ENCODE results near the gene GJB1. TPM values are rescaled to one million over a fixed set of nuclear protein-coding genes. Genes with fewer than 3 reads are reported as not detected.

The GJB1 gene
- total and polyA plus RNA-seq, 2 donors (not counting 1 experiment from before 2014, with no cell fraction given): not detected

- H3K36me3 ChIP-seq (replicated peaks in 1 of 2; ENCODE audit: control extremely low read depth in 1 of 2, control insufficient read depth in 1 of 2, extremely low read depth in 1 of 2, insufficient read depth in 2 of 2, low read length in 1 of 2): no peaks in the 10 kb centered on the region
- Mint-ChIP-seq H3K4me3 (no peak overlapping the region), H3K27me3 (no peaks in the 10 kb centered on the region), H3K4me1 (no peaks in the 10 kb centered on the region), H3K27ac (no peak overlapping the region), H3K9me3 (ENCODE audit: insufficient read depth) (no peaks in the 10 kb centered on the region)
- H3K4me1 ChIP-seq (ENCODE audit: control insufficient read depth in 2 of 2, insufficient read depth in 2 of 2, low read length in 2 of 2): no peaks in the 10 kb centered on the region
- DNase-seq (no peak), ATAC-seq (ENCODE audit: low read depth) (no peak)
- intact Hi-C loops (cut with micrococcal nuclease): no loop called here
- H3K79me2 ChIP-seq (ENCODE audit: control insufficient read depth, insufficient read depth, low read length): no peaks in the 10 kb centered on the region
- no peaks in the 10 kb centered on the region for H3K27me3 ChIP-seq (replicated peaks in 1 of 4; ENCODE audit: control extremely low read depth in 1 of 4, control insufficient read depth in 3 of 4, insufficient read depth in 4 of 4, low read length in 3 of 4)
- no peak overlapping the region for H3K27ac ChIP-seq (ENCODE audit: low read length in 2 of 2)
- ChIA-PET POLR2A (no interaction called here), CTCF (interaction anchor here (0.6 kb wide), 1 partner anchor 9 kb away, joined by 5 read pairs; no protein-coding TSS in a partner anchor)
- no peak for TF ChIP-seq EZH2 (IDR thresholded peaks at IDR 0.05; ENCODE audit: borderline replicate concordance, insufficient read depth, low read depth, low read length, poor library complexity, severe bottlenecking)
- TF ChIP-seq, protein P1, sequence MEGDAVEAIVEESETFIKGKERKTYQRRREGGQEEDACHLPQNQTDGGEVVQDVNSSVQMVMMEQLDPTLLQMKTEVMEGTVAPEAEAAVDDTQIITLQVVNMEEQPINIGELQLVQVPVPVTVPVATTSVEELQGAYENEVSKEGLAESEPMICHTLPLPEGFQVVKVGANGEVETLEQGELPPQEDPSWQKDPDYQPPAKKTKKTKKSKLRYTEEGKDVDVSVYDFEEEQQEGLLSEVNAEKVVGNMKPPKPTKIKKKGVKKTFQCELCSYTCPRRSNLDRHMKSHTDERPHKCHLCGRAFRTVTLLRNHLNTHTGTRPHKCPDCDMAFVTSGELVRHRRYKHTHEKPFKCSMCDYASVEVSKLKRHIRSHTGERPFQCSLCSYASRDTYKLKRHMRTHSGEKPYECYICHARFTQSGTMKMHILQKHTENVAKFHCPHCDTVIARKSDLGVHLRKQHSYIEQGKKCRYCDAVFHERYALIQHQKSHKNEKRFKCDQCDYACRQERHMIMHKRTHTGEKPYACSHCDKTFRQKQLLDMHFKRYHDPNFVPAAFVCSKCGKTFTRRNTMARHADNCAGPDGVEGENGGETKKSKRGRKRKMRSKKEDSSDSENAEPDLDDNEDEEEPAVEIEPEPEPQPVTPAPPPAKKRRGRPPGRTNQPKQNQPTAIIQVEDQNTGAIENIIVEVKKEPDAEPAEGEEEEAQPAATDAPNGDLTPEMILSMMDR (IDR thresholded peaks at IDR 0.05): no peak
- H2AFZ ChIP-seq (ENCODE audit: insufficient read depth, low read depth, low read length, poor library complexity, severe bottlenecking): no peak overlapping the region
- H3K9me3 ChIP-seq (ENCODE audit: control extremely low read depth in 1 of 3, control insufficient read depth in 2 of 3, insufficient read depth in 1 of 3, low read length in 2 of 3): no peaks in the 10 kb centered on the region
- H3K9ac ChIP-seq (ENCODE audit: low read length): no peak overlapping the region
- H3K4me3 ChIP-seq (ENCODE audit: control extremely low read depth in 1 of 5, extremely low read depth in 1 of 5, insufficient read depth in 1 of 5, low read depth in 2 of 5, low read length in 4 of 5): no peak overlapping the region
- no peak overlapping the region for H3K4me2 ChIP-seq (replicated peaks; ENCODE audit: low read depth, low read length, poor library complexity, severe bottlenecking)
- H4K20me1 ChIP-seq (ENCODE audit: control insufficient read depth, insufficient read depth, low read length, poor library complexity, severe bottlenecking): no peaks in the 10 kb centered on the region
- WGBS (ENCODE audit: insufficient coverage): 100% methylated on average over 1 of the region's 1 CpG
These were observed 1.9 kb upstream of the GJB1 start for GRCh38 chrX:71221145-71221544.

DNA sequence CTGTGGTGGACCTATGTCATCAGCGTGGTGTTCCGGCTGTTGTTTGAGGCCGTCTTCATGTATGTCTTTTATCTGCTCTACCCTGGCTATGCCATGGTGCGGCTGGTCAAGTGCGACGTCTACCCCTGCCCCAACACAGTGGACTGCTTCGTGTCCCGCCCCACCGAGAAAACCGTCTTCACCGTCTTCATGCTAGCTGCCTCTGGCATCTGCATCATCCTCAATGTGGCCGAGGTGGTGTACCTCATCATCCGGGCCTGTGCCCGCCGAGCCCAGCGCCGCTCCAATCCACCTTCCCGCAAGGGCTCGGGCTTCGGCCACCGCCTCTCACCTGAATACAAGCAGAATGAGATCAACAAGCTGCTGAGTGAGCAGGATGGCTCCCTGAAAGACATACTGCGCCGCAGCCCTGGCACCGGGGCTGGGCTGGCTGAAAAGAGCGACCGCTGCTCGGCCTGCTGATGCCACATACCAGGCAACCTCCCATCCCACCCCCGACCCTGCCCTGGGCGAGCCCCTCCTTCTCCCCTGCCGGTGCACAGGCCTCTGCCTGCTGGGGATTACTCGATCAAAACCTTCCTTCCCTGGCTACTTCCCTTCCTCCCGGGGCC lies 1.2 kb downstream of the GJB1 start:
- H3K27ac Mint-ChIP-seq: no peak overlapping the region
- H3K4me3 Mint-ChIP-seq: no peak overlapping the region
- WGBS (ENCODE audit: insufficient coverage): 96% methylated on average over 27 of the region's 32 CpGs
- Histone ChIP-seq H3K4me1 (ENCODE audit: control insufficient read depth in 2 of 2, insufficient read depth in 2 of 2, low read length in 2 of 2) (no peaks in the 10 kb centered on the region), H3K36me3 (replicated peaks in 1 of 2; ENCODE audit: control extremely low read depth in 1 of 2, control insufficient read depth in 1 of 2, extremely low read depth in 1 of 2, insufficient read depth in 2 of 2, low read length in 1 of 2) (no peaks in the 10 kb centered on the region), H4K20me1 (ENCODE audit: control insufficient read depth, insufficient read depth, low read length, poor library complexity, severe bottlenecking) (no peaks in the 10 kb centered on the region), H3K4me3 (ENCODE audit: control extremely low read depth in 1 of 5, extremely low read depth in 1 of 5, insufficient read depth in 1 of 5, low read depth in 2 of 5, low read length in 4 of 5) (no peak overlapping the region), H3K9me3 (ENCODE audit: control extremely low read depth in 1 of 3, control insufficient read depth in 2 of 3, insufficient read depth in 1 of 3, low read length in 2 of 3) (no peaks in the 10 kb centered on the region), H3K27me3 (replicated peaks in 1 of 4; ENCODE audit: control extremely low read depth in 1 of 4, control insufficient read depth in 3 of 4, insufficient read depth in 4 of 4, low read length in 3 of 4) (no peaks in the 10 kb centered on the region), H3K79me2 (ENCODE audit: control insufficient read depth, insufficient read depth, low read length) (no peaks in the 10 kb centered on the region), H3K4me2 (replicated peaks; ENCODE audit: low read depth, low read length, poor library complexity, severe bottlenecking) (no peak overlapping the region), H3K9ac (ENCODE audit: low read length) (no peak overlapping the region), H3K27ac (ENCODE audit: low read length in 2 of 2) (no peak overlapping the region), H2AFZ (ENCODE audit: insufficient read depth, low read depth, low read length, poor library complexity, severe bottlenecking) (no peak overlapping the region)
- H3K9me3 Mint-ChIP-seq (ENCODE audit: insufficient read depth): no peaks in the 10 kb centered on the region
- intact Hi-C loops (cut with micrococcal nuclease): no loop called here
- POLR2A ChIA-PET: no interaction called here
- H3K4me1 Mint-ChIP-seq: no peaks in the 10 kb centered on the region
- DNase-seq: no peak
- TF ChIP-seq, protein P1 (IDR thresholded peaks at IDR 0.05): no peak
- TF ChIP-seq EZH2 (IDR thresholded peaks at IDR 0.05; ENCODE audit: borderline replicate concordance, insufficient read depth, low read depth, low read length, poor library complexity, severe bottlenecking): no peak
- CTCF ChIA-PET: no interaction called here
- H3K27me3 Mint-ChIP-seq: no peaks in the 10 kb centered on the region
- ATAC-seq (ENCODE audit: low read depth): no peak
